Fibroblast of skin of right quadriceps (primary cell): Measurements from ENCODE around the gene KRTAP10-1.

Experiments
- DNase-seq: peaks from one replicate; pipeline ENCODE4 v3.0.0-alpha.2; 2013

The KRTAP10-1 gene

GRCh38 chr21:44527156-44527982 is 12.6 kb downstream of the KRTAP10-1 start:
- no peak for DNase-seq

GRCh38 chr21:44526096-44526997 is 13.6 kb downstream of the KRTAP10-1 start:
- no peak for DNase-seq

GRCh38 chr21:44525391-44526095 is 14.5 kb downstream of the KRTAP10-1 start:
- no peak for DNase-seq

- no peak for DNase-seq
Observed at GRCh38 chr21:44524414-44525371, 15.3 kb downstream of the KRTAP10-1 start.

- no peak for DNase-seq
Observed at GRCh38 chr21:44523567-44524413, 16.2 kb downstream of the KRTAP10-1 start.

GRCh38 chr21:44522753-44523204 is 17.2 kb downstream of the KRTAP10-1 start:
- no peak for DNase-seq

GRCh38 chr21:44521928-44522752 is 17.9 kb downstream of the KRTAP10-1 start:
- DNase-seq: no peak

GRCh38 chr21:44521301-44521927 is 18.6 kb downstream of the KRTAP10-1 start:
- no peak for DNase-seq

GRCh38 chr21:44520326-44521300 is 19.4 kb downstream of the KRTAP10-1 start:
- no peak for DNase-seq

GRCh38 chr21:44519346-44520325 is 20.4 kb downstream of the KRTAP10-1 start:
- no peak for DNase-seq

- DNase-seq: no peak
Observed at GRCh38 chr21:44518686-44519085, 21.3 kb downstream of the KRTAP10-1 start.

GRCh38 chr21:44517175-44517899 is 22.7 kb downstream of the KRTAP10-1 start:
- DNase-seq: peak; percentile 23

- no peak for DNase-seq
Observed at GRCh38 chr21:44516828-44517174, 23.2 kb downstream of the KRTAP10-1 start.

- no peak for DNase-seq
Observed at GRCh38 chr21:44516342-44516741, 23.7 kb downstream of the KRTAP10-1 start.

- DNase-seq: no peak
Observed at GRCh38 chr21:44515359-44516165, 24.4 kb downstream of the KRTAP10-1 start.
